Measurements from ENCODE around the gene RAB30.
"Not testable (repeated sequence)": the region's sequence is repeated elsewhere in the genome, so short reads cannot be mapped to it uniquely, and the experiment has no call there.

DNA sequence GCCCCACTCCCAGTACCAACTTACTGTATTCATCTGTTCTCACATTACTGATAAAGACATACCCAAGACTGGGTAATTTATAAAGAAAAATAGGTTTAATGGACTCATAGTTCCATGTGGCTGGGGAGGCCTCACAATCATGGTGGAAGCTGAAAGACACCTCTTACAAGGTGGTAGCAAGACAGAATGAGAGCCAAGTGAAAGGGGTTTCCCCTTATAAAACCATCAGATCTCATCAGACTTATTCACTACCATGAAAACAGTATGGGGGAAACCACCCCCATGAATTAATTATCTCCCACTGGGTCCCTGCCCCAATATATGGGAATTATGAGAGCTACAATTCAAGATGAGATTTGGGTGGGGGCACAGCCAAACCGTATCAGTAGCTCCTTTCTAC, 126.7 kb downstream of the RAB30 start:
- not testable (repeated sequence) for TF ChIP-seq CTCF (IDR thresholded peaks at IDR 0.05; ENCODE audit: low read depth, low read length, poor library complexity, severe bottlenecking); EZH2phosphoT487 (IDR thresholded peaks at IDR 0.05; ENCODE audit: borderline replicate concordance, low read length)

Measured in DOHH2 (cell line).